HG02970 (cell line): ENCODE measurements around the gene ITGA8.

ENCODE experiments used
- ATAC-seq: cut with Tn5 transposase; IDR thresholded peaks from one replicate; pipeline ENCODE4 v1.9.1; 2021; ENCODE audit warnings: mild to moderate bottlenecking, moderate library complexity, moderate number of reproducible peaks; ENCODE audit not compliant: unreplicated experiment, low FRiP score

The ITGA8 gene

GRCh38 chr10:15474671-15475070 is 245.1 kb downstream of the ITGA8 start:
- ATAC-seq = no peak

DNA sequence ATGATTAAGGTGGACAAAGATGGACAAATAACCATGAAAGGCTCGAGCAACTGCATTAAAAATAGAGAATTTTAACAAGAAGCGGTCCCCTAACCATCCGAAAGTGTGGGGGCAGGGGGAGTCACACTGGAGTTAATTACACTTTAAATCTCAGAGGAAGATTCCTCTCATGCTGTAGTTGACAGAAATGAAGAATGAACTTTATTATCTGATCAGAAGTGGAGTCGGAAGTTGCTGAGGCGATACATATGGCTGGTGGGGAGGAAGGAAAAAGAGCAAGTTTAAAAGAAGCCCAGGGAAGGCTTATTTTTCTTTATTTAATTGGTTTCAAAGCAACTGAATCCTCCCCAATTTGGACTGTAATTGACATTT is 246.3 kb downstream of the ITGA8 start:
- ATAC-seq = no peak

- ATAC-seq = no peak
These were observed 247.0 kb downstream of the ITGA8 start for GRCh38 chr10:15472431-15473395.

DNA sequence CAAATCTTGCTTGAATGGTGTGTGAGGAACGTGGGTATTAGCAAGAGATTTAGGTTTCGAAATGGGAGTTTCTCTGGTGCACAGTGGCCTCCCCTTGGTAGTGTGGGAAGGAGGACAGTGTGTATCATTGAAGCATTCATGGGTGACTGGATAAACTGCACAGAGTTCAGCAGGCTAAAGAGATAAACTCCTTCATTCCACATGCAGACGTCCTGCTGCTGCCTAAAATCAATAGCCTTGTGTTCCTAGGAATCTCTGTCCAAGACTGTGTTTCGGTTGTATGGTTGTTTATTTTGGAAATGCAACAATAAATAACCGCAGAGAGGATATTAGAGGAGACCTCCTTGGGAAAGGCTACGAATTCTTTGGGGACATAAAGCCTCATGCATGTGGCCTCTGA is 247.7 kb downstream of the ITGA8 start:
- no peak for ATAC-seq

DNA sequence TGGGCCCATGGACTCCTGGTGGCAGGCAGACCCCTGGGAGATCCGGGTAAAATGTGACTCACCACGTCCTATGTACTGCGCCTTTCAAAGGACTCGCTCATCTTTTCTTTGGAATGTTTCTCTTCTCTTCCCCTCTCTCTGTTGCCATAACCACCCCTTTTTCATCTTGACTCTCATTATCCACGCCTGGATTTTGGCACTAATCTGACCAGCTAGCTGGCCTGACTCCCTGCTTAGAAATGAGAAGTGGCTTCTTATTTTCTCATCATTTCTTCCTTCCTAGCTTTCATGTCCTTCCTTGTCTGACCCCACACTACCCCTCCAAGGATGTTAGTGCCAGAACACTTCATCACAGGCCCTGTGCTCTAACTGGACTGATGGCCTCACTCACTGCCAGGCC is 250.6 kb downstream of the ITGA8 start:
- no peak for ATAC-seq

GRCh38 chr10:15464381-15464780 is 255.3 kb downstream of the ITGA8 start:
- ATAC-seq = no peak
